Cerebellar nuclear complex (tissue), 1 donor: Measurements from ENCODE around the gene SAP30BP.

Experiments used
- DNase-seq, 2 experiments: peaks; one replicate each; lab custom pipeline; 2025; lab: John Stamatoyannopoulos, UW

Gene SAP30BP

GRCh38 chr17:75666959-75667790 is at the start of gene SAP30BP, which contains the start of gene RECQL5:
Gene SAP30BP (plus strand): TSS chr17:75667338. CDS start chr17:75667373, 35 bp downstream.
Gene RECQL5 (minus strand): TSS chr17:75667154. CDS start chr17:75666557, 597 bp downstream.
- DNase-seq, result peak; percentile 70 to 96

GRCh38 chr17:75617675-75618074 is 49.5 kb upstream of the SAP30BP start:
- DNase-seq, result no peak

- DNase-seq, result peak in 1 of 2 experiments; percentile 49
Measured at GRCh38 chr17:75619506-75620431, 47.4 kb upstream of the SAP30BP start.

GRCh38 chr17:75621489-75621888 is 45.6 kb upstream of the SAP30BP start:
- DNase-seq, result no peak

- DNase-seq, result no peak
Measured at GRCh38 chr17:75622076-75622475, 45.1 kb upstream of the SAP30BP start.

DNA sequence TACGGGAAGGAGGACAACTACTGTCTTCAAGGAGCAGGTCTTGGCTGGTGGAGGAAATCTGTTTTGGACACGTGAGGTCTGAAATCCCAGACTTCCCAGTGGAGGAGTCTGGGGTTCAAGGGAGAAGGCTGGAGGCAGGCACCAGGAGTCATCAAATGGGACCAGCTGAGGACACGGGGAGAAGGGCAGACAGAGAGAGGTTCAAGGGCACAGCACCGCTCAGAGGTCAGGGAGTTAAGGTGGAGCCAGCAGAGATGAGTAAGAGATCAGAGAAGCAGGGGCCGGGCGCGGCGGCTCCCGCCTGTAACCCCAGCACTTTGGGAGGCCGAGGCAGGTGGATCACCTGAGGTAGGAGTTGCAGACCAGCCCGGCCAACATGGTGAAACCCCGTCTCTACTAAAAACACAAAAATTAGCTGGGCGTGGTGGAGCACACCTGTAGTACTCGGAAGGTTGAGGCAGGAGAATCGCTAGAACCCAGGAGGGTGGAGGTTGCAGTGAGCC is 44.3 kb upstream of the SAP30BP start:
- DNase-seq, result no peak

- DNase-seq, result no peak
Measured at GRCh38 chr17:75623386-75623785, 43.8 kb upstream of the SAP30BP start.

- DNase-seq, result no peak
Measured at GRCh38 chr17:75624021-75624420, 43.1 kb upstream of the SAP30BP start.

DNA sequence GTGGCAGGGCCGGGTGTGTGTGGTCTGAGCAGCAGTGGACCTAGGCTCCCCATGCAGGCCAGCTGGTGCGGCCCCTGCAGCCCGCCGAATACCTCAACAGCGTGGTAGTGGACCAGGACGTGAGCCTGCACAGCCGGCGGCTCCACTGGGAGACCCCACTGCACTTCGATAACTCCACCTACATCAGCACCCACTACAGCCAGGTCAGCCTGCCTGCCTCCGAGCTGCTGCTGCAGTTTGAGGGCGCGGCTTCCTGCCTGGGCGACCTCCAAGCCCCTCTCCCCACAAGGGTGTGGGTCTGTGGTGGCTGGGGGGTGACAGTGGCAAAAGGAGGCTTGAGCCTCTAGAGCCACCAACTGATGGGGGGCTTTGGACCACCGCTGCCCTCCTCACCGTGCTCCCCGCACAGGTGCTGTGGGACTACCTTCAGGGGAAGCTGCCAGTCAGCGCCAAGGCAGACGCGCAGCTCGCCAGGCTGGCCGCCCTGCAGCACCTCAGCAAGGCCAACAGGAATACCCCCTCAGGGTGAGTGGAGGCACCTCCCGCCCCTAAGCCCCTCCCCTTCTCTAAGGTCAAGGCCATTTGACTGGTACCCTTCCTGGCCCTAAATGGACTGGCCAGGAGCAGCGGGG is 42.3 kb upstream of the SAP30BP start:
- no peak for DNase-seq

DNA sequence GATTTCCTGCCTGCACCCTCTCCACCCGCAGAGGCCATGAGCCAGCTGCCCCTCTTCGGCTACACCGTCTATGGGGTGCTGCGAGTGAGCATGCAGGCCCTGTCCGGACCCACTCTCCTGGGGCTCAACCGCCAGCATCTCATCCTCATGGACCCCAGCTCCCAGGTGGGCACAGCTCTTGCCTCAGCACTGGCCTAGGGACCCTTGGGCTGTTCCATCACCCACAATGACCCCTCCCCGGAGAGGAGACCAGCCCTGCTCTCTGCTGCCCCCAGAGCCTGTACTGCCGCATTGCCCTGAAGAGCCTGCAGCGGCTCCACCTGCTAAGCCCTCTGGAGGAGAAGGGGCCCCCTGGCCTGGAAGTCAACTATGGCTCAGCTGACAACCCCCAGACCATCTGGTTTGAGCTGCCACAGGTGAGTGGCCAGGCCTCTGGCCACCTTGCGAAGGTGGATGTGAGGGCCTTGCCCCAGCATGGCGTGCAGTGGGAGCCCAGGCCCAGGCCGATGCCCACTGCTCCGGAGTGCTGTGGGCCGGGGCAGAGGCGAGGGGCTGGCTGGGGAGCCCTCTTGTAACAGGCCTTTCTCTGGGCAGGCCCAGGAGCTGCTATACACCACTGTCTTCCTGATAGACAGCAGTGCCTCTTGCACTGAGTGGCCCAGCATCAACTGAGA is 41.2 kb upstream of the SAP30BP start:
- DNase-seq, result no peak

- no peak for DNase-seq
Measured at GRCh38 chr17:75626496-75627038, 40.6 kb upstream of the SAP30BP start.

- no peak for DNase-seq
Measured at GRCh38 chr17:75627094-75627493, 40.0 kb upstream of the SAP30BP start.

DNA sequence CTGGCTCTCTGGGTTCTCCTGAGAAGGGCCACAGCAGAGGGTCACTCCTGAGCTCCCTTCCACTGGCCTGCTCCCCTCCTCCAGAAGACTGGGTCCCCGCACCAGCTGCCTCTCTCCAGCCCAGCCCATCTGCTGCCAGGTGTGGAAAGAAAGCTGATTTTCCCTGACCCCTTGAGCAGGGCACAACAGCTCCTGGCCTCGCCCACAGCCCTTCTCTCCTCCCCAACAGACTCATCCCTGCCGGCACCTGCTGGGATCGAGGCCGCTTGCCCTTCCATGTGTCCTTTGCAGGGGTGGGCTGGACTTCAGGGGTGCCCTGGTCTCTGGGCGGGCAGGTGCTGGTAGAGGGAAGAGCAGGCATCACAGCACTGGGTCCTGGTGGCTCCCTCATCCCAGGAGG is 38.7 kb upstream of the SAP30BP start:
- DNase-seq, result no peak

DNA sequence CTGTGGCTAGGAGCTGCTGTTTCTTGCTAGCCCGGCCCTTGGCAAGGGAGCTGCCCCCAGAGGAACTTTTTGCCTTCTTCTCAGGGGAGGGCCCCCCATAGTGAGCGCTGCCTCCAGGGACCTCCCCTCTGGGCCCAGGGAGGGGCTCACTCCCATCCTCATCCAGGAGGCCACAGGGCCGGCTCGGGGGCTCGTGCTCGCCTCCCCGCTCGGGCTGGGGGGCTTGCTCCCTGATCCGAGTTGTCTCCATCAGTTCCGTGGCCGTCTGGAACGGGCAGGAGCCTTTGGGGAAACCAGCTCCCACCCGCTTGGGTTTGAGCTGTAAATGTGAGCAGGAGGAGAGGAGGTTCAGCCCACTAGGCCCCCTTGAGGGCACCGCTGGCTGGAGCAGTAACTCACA is 38.0 kb upstream of the SAP30BP start:
- no peak for DNase-seq

- DNase-seq, result no peak
Measured at GRCh38 chr17:75630071-75630917, 36.8 kb upstream of the SAP30BP start.

GRCh38 chr17:75631353-75631752 is 35.8 kb upstream of the SAP30BP start:
- DNase-seq, result no peak

DNA sequence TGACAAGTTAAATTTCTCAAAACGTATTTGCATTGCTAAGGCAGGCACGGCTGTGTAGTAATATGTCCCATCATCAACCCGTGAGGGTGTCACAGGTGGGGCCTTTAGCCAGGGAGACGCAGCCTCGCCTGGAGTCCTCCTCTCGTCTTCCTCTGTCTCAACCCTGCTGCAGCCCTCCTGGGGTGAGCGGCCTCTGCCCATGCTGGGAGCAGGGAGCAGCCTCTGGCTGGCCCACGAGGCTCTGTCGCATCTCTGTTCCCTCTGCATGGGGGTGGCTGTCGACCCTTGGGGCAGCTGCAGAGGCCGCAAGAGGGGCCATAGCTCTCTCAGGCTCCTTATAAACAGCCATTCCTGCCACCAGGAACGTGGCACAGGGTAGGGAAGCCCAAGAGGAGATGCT is 34.7 kb upstream of the SAP30BP start:
- no peak for DNase-seq

GRCh38 chr17:75632863-75633485 is 34.2 kb upstream of the SAP30BP start, which contains the start of gene SMIM5:
Gene SMIM5 (plus strand): TSS chr17:75633434. CDS start chr17:75640202, 6,768 bp downstream.
- peak; percentile 55 to 74 for DNase-seq
